ENCODE results near the gene TRPM2.

The TRPM2 gene

DNA sequence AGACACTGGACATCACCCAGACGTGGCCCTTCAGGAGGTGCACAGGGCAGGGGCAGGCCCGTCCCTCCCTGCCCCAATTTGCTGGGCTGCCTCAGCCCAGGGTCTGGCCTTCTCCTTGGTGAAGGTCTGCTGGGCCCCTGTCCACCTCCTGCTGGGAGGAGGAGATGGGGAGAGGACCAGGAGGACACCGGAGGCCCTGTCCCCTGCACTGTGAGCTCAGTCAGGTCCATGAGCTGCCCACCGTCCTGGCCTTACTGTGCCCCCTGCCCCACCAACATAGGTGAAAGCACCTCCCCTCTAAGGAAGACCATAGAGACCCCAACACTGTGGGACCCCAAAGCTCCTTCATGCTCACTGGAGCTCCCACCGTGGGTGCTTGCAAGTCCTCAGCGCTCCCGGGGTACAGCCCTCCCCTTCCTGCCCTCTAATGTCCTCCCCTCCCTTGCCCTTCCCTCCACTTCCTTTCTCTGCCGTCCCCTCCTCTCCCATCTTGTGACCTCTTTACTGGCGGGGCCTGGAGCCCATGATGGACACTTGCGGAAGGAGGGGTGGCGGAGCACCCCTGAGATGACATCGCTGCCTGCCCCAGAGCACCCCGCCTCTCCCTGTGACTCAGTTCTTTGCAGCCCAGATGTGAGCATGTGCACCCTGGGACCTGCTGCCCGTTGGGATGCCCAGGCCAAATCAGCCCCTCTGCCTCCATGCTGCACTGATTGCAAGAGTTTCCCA lies 106.5 kb downstream of the TRPM2 start:
- Mint-ChIP-seq H3K4me1 (no peaks in the 10 kb centered on the region), H3K9me3 (no peaks in the 10 kb centered on the region), H3K36me3 (ENCODE audit: insufficient read depth) (peaks cover 1% of the 10 kb centered on the region), H3K4me3 (no peak overlapping the region), H3K27me3 (no peaks in the 10 kb centered on the region), H3K27ac (ENCODE audit: low read depth) (no peak overlapping the region)
- ATAC-seq (replicated peaks; ENCODE audit: extremely low read depth, poor library complexity, severe bottlenecking) (no peak), DNase-seq (ENCODE audit: low spot score in 2 of 2) (no peak)

DNA sequence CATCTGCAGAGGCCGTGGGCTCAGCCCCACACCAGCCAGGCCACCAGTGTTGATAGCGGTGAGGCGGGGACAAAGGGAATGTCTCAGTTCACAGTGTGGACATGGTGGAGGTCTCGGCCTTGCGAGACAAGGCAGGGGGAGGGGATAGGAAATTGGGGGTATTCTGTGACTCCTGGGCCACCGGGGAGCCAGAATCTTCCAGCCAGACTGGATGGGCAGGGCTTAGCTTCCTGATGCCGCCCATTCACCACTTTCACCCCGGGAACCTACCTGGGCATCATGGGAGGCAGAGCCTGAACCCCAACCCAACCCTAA lies 107.0 kb downstream of the TRPM2 start:
- H3K27me3 Mint-ChIP-seq, result no peaks in the 10 kb centered on the region
- H3K36me3 Mint-ChIP-seq (ENCODE audit: insufficient read depth), result no peaks in the 10 kb centered on the region
- ATAC-seq (replicated peaks; ENCODE audit: extremely low read depth, poor library complexity, severe bottlenecking), result no peak
- DNase-seq (ENCODE audit: low spot score in 2 of 2), result no peak
- H3K9me3 Mint-ChIP-seq, result no peaks in the 10 kb centered on the region
- no peak overlapping the region for H3K27ac Mint-ChIP-seq (ENCODE audit: low read depth)
- H3K4me3 Mint-ChIP-seq, result no peak overlapping the region
- no peaks in the 10 kb centered on the region for H3K4me1 Mint-ChIP-seq

DNA sequence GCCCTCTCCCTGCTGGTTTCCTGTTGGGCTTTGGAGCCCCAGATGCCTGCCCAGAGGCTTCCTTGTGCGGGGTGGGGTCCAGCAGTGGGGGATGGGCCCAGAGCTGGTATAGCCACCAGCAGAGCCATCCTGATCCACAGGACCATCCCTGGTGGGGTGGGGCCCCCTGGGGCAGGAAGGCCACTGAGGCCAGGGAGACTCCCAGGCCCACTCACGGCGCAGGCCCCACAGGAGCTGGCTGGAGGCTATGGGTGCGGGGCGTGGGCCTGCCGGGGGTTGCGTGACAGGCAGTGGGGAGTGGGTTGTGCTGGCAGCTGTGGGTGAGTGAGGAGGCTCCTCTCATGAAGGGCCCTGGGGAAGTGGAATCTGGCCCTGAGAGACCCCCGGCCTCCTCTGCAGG lies 107.6 kb downstream of the TRPM2 start:
- Mint-ChIP-seq H3K4me3 (no peak overlapping the region), H3K27ac (ENCODE audit: low read depth) (no peak overlapping the region), H3K36me3 (ENCODE audit: insufficient read depth) (no peaks in the 10 kb centered on the region), H3K9me3 (no peaks in the 10 kb centered on the region), H3K27me3 (no peaks in the 10 kb centered on the region), H3K4me1 (no peaks in the 10 kb centered on the region)
- DNase-seq (ENCODE audit: low spot score in 2 of 2), result no peak
- no peak for ATAC-seq (replicated peaks; ENCODE audit: extremely low read depth, poor library complexity, severe bottlenecking)

DNA sequence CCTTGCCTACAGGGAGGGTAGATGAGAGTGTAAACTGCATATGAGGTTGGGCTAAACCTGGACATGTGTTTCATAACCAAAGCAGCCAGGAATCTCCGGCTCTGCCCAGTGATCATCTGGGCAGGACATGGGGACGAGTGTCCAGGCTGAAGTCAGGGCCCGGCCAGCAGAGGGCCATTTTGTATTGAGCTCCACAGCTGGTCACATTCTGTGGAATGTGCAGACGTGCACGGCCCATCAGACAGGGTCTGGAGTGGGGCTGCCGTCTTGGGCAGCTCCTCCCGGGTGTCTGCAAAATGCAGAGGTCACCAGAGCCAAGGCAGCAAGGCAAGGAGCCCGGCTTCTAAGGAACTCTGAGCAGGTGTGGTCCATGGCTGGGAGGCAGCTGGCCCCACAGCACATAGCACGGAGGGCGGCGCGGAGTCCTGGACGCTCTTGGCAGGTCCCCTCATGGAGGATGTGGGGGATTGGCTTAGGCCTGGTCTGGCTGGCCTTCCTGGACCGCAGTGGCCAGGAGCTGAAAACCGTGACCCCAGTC lies 108.1 kb downstream of the TRPM2 start:
- H3K9me3 Mint-ChIP-seq, result no peaks in the 10 kb centered on the region
- H3K4me1 Mint-ChIP-seq, result no peaks in the 10 kb centered on the region
- ATAC-seq (replicated peaks; ENCODE audit: extremely low read depth, poor library complexity, severe bottlenecking) (no peak), DNase-seq (ENCODE audit: low spot score in 2 of 2) (no peak)
- H3K4me3 Mint-ChIP-seq, result no peak overlapping the region
- H3K27me3 Mint-ChIP-seq, result no peaks in the 10 kb centered on the region
- H3K36me3 Mint-ChIP-seq (ENCODE audit: insufficient read depth), result no peaks in the 10 kb centered on the region
- H3K27ac Mint-ChIP-seq (ENCODE audit: low read depth), result no peak overlapping the region

DNA sequence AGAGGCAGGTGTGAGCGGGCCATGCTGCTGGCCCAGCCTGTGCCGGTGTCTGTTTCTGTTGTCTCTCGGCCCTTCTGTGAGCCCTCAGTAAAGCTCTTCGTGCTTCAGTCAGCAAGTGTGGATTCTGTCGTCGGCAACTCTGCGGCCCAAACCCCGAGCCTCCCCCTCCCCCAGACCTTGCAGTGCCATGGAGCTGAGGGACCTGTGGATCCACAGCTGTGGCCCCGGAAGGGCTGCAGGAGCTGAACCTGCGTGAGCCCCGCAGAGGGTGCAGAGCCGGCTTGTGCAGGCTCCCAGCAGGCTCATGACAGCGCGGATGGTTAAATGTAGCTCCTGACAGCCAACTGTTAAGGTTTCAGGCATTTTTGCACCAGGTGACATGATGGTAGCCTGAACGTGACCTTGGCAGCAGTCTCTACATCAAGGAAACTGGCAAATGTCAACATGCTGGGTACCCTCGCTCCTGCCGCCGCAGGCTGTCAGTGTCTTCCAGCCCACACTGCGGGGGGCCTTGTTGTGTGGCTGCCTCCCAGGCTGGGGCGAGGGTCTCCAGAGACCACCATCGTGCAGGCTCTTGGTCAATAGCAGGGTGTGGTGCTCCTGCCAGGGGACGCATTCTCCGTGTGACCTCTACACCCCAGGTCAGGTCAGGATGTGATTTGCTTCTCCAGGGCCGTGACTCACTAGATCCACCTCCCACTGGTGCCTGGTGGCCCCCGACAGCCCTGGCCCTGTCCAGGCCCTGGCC lies 108.8 kb downstream of the TRPM2 start:
- H3K27ac Mint-ChIP-seq (ENCODE audit: low read depth), result no peak overlapping the region
- ATAC-seq (replicated peaks; ENCODE audit: extremely low read depth, poor library complexity, severe bottlenecking), result no peak
- no peak overlapping the region for H3K4me3 Mint-ChIP-seq
- no peaks in the 10 kb centered on the region for H3K9me3 Mint-ChIP-seq
- no peak for DNase-seq (ENCODE audit: low spot score in 2 of 2)
- H3K36me3 Mint-ChIP-seq (ENCODE audit: insufficient read depth), result no peaks in the 10 kb centered on the region
- H3K27me3 Mint-ChIP-seq, result no peaks in the 10 kb centered on the region
- no peaks in the 10 kb centered on the region for H3K4me1 Mint-ChIP-seq

DNA sequence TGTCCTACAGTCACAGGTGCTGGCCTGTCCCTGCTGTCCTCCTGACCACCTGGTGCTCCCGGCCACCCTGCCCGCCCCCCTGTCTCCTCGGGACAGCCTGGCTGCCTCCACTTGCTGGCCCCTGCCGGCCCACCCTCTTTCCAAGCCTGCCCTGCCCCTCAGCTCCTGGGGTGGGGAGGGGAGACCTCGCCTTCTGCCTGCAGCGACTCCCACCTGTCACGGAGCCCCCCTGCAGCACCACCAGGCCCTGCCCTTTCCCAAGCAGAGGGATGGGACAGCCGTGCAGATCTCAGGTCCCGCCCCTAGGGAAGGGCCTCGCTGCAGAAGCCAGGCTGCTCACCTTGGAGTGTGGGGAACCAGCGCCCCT lies 109.4 kb downstream of the TRPM2 start:
- no peak for ATAC-seq (replicated peaks; ENCODE audit: extremely low read depth, poor library complexity, severe bottlenecking)
- Mint-ChIP-seq H3K9me3 (no peaks in the 10 kb centered on the region), H3K27me3 (no peaks in the 10 kb centered on the region), H3K27ac (ENCODE audit: low read depth) (no peak overlapping the region), H3K4me3 (no peak overlapping the region), H3K4me1 (no peaks in the 10 kb centered on the region), H3K36me3 (ENCODE audit: insufficient read depth) (no peaks in the 10 kb centered on the region)
- no peak for DNase-seq (ENCODE audit: low spot score in 2 of 2)

DNA sequence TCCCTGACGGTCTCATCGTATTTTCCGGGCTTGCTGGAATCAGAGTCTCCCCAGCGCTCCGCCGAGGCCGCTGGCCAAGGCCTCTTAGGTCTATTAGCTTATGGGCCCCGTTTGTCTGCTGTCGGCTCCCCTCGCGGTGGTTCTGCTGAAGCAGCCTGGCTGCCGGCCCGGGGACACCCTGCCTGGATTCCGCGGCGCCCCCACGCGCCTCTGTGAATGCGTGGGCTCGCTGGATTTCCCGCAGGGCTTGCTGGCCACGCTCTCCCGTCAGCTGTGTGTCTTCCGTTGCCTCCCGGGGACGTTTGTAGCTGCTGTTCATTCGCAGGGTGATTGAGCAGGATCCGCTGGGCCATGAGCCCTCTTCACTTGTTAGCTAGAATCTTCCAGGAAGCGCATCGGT lies 110.3 kb downstream of the TRPM2 start:
- no peak for ATAC-seq (replicated peaks; ENCODE audit: extremely low read depth, poor library complexity, severe bottlenecking)
- DNase-seq (ENCODE audit: low spot score in 2 of 2), result no peak
- no peaks in the 10 kb centered on the region for H3K36me3 Mint-ChIP-seq (ENCODE audit: insufficient read depth)
- no peak overlapping the region for H3K4me3 Mint-ChIP-seq
- H3K9me3 Mint-ChIP-seq, result no peaks in the 10 kb centered on the region
- no peaks in the 10 kb centered on the region for H3K4me1 Mint-ChIP-seq
- no peak overlapping the region for H3K27ac Mint-ChIP-seq (ENCODE audit: low read depth)
- H3K27me3 Mint-ChIP-seq, result no peaks in the 10 kb centered on the region

DNA sequence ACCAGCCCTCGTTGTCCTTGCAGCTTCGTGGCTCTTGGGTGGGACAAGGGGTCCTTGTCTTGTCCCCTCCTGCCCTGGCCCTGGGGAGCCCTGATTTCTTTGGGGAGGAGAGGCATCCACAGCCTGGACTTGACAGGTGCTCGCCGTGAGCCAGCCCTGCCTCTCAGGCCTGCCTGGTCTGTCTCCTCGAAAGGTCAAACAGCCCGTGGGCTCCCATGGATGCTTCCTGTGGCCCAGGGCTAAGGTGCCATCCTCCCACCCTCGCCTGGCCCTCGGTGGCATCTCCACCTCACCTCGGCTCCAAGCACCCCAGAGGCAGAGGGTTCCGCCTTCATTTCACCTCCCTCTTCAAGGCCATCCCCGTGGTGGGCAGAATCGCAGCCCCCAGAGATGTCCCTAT lies 110.9 kb downstream of the TRPM2 start:
- Mint-ChIP-seq H3K27me3 (no peaks in the 10 kb centered on the region), H3K4me1 (no peaks in the 10 kb centered on the region), H3K9me3 (no peaks in the 10 kb centered on the region), H3K27ac (ENCODE audit: low read depth) (no peak overlapping the region), H3K36me3 (ENCODE audit: insufficient read depth) (no peaks in the 10 kb centered on the region), H3K4me3 (no peak overlapping the region)
- DNase-seq (ENCODE audit: low spot score in 2 of 2) (no peak), ATAC-seq (replicated peaks; ENCODE audit: extremely low read depth, poor library complexity, severe bottlenecking) (no peak)

DNA sequence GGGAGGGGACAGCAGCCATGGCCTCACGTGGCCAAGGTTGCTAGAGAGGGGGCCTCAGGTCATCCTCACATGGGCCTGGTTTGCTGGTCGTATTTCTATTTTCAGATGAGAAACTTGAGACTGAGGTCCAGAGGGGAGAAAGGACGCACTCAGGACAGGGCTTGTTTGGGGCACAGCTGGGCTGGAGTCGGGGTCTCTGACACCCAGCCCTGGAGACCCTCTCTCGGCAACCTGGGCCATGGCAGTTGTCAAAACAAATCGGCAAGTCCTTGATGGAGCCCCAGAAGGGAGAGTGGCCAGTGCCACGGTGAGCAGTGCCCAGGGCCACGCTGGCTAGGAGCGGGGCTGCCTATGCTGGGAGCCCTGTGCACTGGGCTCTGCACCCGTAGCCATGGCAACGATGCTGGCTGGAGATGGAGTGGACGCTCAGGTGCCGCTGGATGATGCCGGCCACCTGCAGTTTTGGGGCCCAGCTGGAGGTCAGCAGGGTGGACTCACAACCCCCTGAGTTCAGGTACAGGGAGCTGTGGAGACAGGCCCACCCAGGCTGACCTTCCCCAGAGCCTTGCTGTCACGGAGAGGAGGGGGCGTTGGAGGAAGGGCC lies 113.0 kb downstream of the TRPM2 start:
- no peak overlapping the region for H3K27ac Mint-ChIP-seq (ENCODE audit: low read depth)
- ATAC-seq (replicated peaks; ENCODE audit: extremely low read depth, poor library complexity, severe bottlenecking) (no peak), DNase-seq (ENCODE audit: low spot score in 2 of 2) (no peak)
- no peaks in the 10 kb centered on the region for H3K9me3 Mint-ChIP-seq
- no peaks in the 10 kb centered on the region for H3K36me3 Mint-ChIP-seq (ENCODE audit: insufficient read depth)
- no peaks in the 10 kb centered on the region for H3K27me3 Mint-ChIP-seq
- H3K4me3 Mint-ChIP-seq, result no peak overlapping the region
- H3K4me1 Mint-ChIP-seq, result no peaks in the 10 kb centered on the region

DNA sequence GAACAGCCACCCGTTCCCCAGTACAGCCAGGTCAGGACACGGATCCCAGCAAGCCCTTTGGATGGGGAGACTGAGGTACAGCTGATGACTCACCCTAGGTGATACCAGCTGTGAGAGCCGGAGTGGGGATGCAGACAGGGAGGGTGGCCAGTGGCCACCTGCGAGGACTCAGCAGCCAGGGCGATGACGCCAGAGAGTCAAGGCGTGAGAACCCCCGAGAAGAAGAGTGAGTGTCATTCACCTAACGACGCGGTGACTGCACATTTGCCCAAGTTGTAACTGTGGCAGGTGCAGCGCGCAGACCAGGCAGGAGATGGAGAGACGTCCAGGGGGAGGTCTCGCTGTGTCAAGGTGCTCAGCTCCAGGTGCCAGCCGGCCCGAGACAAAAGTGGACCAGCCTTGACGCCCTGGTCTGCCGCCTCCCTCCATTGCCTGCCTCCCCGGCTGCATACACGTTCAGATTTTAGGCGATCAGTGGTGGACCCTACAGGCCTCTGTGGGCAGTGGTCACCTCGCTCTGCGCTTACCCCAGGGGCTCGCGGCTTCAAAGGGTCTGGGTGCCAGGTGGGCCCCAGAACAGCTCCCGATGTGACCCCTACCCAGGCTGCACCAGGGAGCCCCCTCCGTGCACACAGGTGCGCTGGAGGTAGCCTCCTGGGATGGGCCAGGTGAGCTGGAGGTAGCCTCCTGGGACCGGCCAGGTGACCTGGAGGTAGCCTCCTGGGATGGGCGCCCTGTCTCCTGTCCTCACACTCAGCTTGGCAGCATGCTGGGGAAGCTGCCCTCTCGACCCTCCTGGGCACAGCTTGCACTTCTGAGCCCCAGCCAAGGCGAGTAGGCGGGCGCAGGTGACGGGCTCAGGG lies 113.8 kb downstream of the TRPM2 start:
- Mint-ChIP-seq H3K27me3 (no peaks in the 10 kb centered on the region), H3K36me3 (ENCODE audit: insufficient read depth) (no peaks in the 10 kb centered on the region)

DNA sequence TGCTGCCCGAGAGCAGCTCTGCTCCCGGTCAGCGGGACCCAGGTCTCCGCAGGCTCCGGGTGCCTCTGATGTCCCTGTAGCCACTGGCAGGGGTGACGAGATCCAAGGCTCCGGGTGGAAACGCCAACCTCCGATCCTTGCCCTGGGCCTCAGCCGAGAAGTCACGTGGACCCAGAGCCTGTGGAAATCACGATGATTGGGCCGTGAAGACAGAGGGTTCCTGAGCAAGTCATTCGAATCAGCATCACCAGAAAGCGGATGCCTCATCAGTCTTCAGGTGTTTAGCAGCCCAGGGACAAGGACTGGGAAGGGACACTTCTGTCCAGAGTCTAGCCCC lies 114.4 kb downstream of the TRPM2 start:
- H3K9me3 Mint-ChIP-seq, result no peaks in the 10 kb centered on the region
- no peaks in the 10 kb centered on the region for H3K27me3 Mint-ChIP-seq
- DNase-seq (ENCODE audit: low spot score in 2 of 2) (no peak), ATAC-seq (replicated peaks; ENCODE audit: extremely low read depth, poor library complexity, severe bottlenecking) (no peak)
- no peaks in the 10 kb centered on the region for H3K4me1 Mint-ChIP-seq
- no peak overlapping the region for H3K4me3 Mint-ChIP-seq
- no peak overlapping the region for H3K27ac Mint-ChIP-seq (ENCODE audit: low read depth)
- no peaks in the 10 kb centered on the region for H3K36me3 Mint-ChIP-seq (ENCODE audit: insufficient read depth)

More for the DNA sequence above, 113.8 kb downstream of the TRPM2 start:
- Mint-ChIP-seq H3K4me3 (no peak overlapping the region), H3K9me3 (no peaks in the 10 kb centered on the region), H3K4me1 (no peaks in the 10 kb centered on the region), H3K27ac (ENCODE audit: low read depth) (no peak overlapping the region)
- no peak for DNase-seq (ENCODE audit: low spot score in 2 of 2)
- ATAC-seq (replicated peaks; ENCODE audit: extremely low read depth, poor library complexity, severe bottlenecking), result no peak

DNA sequence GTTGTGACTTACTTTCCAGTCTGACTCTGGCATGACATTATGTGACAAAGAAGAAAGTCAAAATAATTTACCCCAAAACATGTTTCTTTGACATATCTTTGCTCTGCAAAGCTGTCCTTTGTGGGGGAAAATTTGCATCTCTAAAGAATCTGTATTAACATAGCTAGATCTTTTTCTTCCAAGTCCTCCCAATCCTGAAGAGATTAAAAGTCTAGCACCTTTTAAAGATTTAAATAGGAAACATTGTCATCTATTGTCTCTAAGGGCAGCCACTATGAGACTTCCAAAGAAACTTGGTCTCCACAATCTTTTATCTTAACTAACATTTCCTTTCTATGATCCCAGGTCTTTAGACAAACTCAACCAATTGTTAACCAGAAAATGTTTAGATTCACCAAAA lies 117.9 kb downstream of the TRPM2 start:
- H3K4me3 Mint-ChIP-seq, result no peak overlapping the region
- no peaks in the 10 kb centered on the region for H3K36me3 Mint-ChIP-seq (ENCODE audit: insufficient read depth)
- no peak overlapping the region for H3K27ac Mint-ChIP-seq (ENCODE audit: low read depth)
- DNase-seq (ENCODE audit: low spot score in 2 of 2), result no peak
- ATAC-seq (replicated peaks; ENCODE audit: extremely low read depth, poor library complexity, severe bottlenecking), result no peak
- no peaks in the 10 kb centered on the region for H3K27me3 Mint-ChIP-seq
- H3K4me1 Mint-ChIP-seq, result no peaks in the 10 kb centered on the region
- no peaks in the 10 kb centered on the region for H3K9me3 Mint-ChIP-seq
